ENCODE results near the gene BIRC6. TPM values are rescaled to one million over a fixed set of nuclear protein-coding genes. Genes with fewer than 3 reads are reported as not detected.

The BIRC6 gene
- total RNA-seq, 1 donor = 211 TPM

DNA sequence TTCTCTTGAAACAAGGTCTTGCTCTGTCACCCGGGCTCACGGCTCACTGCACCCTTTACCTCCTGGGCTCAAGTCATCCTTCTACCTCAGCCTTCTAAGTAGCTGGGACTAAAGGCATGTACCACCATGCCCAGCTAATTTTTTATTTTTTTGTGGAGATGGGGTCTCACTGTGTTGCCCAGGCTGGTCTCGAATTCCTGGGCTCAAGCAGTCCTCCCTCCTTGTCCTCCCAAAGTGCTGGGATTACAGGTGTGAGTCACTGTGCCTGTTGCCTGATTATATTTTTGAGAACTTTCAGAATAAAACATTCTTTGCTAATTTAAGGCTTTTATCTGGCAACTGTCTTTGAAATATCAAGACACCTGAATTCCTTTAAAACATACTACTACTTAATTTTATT lies 47.9 kb downstream of the BIRC6 start:
- DNase-seq (ENCODE audit: low read depth) = no peak
- H3K4me3 ChIP-seq (ENCODE audit: low read depth, low read length) = no peak overlapping the region
- TF ChIP-seq, protein P1, sequence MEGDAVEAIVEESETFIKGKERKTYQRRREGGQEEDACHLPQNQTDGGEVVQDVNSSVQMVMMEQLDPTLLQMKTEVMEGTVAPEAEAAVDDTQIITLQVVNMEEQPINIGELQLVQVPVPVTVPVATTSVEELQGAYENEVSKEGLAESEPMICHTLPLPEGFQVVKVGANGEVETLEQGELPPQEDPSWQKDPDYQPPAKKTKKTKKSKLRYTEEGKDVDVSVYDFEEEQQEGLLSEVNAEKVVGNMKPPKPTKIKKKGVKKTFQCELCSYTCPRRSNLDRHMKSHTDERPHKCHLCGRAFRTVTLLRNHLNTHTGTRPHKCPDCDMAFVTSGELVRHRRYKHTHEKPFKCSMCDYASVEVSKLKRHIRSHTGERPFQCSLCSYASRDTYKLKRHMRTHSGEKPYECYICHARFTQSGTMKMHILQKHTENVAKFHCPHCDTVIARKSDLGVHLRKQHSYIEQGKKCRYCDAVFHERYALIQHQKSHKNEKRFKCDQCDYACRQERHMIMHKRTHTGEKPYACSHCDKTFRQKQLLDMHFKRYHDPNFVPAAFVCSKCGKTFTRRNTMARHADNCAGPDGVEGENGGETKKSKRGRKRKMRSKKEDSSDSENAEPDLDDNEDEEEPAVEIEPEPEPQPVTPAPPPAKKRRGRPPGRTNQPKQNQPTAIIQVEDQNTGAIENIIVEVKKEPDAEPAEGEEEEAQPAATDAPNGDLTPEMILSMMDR (IDR thresholded peaks at IDR 0.05; ENCODE audit: insufficient read depth, low read depth, low read length) = no peak

- TF ChIP-seq, protein P1 (IDR thresholded peaks at IDR 0.05; ENCODE audit: insufficient read depth, low read depth, low read length) = no peak
- no peak overlapping the region for H3K4me3 ChIP-seq (ENCODE audit: low read depth, low read length)
- DNase-seq (ENCODE audit: low read depth) = no peak
Measured at GRCh38 chr2:32416519-32416918, 59.7 kb downstream of the BIRC6 start.

- H3K4me3 ChIP-seq (ENCODE audit: low read depth, low read length) = no peak overlapping the region
- DNase-seq (ENCODE audit: low read depth) = no peak
- TF ChIP-seq, protein P1 (IDR thresholded peaks at IDR 0.05; ENCODE audit: insufficient read depth, low read depth, low read length) = no peak
Measured at GRCh38 chr2:32417659-32418058, 60.8 kb downstream of the BIRC6 start.

DNA sequence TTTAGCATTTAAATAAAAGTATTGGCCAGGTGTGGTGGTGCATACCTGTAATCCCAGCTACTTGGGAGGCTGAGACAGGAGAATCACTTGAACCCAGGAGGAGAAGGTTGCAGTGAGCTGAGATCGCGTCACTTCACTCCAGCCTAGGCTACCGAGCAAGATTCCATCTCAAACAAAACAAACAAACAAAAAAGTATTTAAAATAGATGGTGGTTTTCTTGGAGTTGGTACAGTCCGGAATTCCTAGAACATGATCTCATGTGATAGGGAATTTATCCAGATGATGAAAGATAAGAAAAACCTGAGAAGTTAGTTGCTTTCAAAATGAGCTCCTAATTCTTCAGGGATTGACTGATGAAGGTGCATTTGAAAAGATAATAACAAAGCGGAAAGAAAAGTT lies 62.0 kb downstream of the BIRC6 start:
- H3K4me3 ChIP-seq (ENCODE audit: low read depth, low read length) = no peak overlapping the region
- TF ChIP-seq, protein P1 (IDR thresholded peaks at IDR 0.05; ENCODE audit: insufficient read depth, low read depth, low read length) = no peak
- peak; percentile 62 for DNase-seq (ENCODE audit: low read depth)

GRCh38 chr2:32422133-32422532 lies 65.3 kb downstream of the BIRC6 start:
- H3K4me3 ChIP-seq (ENCODE audit: low read depth, low read length) = no peak overlapping the region
- TF ChIP-seq, protein P1 (IDR thresholded peaks at IDR 0.05; ENCODE audit: insufficient read depth, low read depth, low read length) = no peak
- peak; percentile 12 for DNase-seq (ENCODE audit: low read depth)

DNA sequence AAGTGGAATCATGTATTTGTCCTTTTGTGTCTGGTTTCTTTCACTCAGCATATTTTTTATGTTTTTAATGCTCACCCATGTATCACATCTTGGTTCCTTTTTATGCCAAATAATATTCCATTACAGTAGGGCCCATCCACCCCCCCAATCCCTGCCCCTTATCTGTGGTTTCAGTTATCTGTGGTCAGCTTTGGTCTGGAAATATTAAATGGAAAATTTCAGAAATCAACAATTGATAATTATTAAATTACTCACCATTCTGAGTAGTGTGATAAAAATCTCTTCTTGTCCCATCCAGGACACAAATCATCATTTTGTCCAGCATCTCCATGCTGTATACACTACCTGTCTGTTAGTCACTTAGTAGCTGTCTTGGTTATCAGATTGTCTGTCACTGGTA lies 66.7 kb downstream of the BIRC6 start:
- TF ChIP-seq, protein P1 (IDR thresholded peaks at IDR 0.05; ENCODE audit: insufficient read depth, low read depth, low read length) = no peak
- peak; percentile 61 for DNase-seq (ENCODE audit: low read depth)
- H3K4me3 ChIP-seq (ENCODE audit: low read depth, low read length) = no peak overlapping the region

- TF ChIP-seq, protein P1 (IDR thresholded peaks at IDR 0.05; ENCODE audit: insufficient read depth, low read depth, low read length) = no peak
- H3K4me3 ChIP-seq (ENCODE audit: low read depth, low read length) = no peak overlapping the region
- no peak for DNase-seq (ENCODE audit: low read depth)
Measured at GRCh38 chr2:32424739-32425138, 67.9 kb downstream of the BIRC6 start.
